ENCODE measurements around the gene L3MBTL4. TPM values are rescaled to one million over a fixed set of nuclear protein-coding genes. Genes with fewer than 3 reads are reported as not detected.

Gene L3MBTL4
- total and polyA plus RNA-seq, 10 of the 15 experiments (the other 5 are each of a cell fraction or from before 2014, with no cell fraction given), result 1.3 to 8.7 (median 3.8) TPM

- Histone ChIP-seq H2AFZ (ENCODE audit: control insufficient read depth, low read depth, low read length) (no peak overlapping the region), H3K9ac (ENCODE audit: control insufficient read depth, insufficient read depth, low read length) (no peak overlapping the region), H3K4me2 (ENCODE audit: control insufficient read depth, insufficient read depth) (no peak overlapping the region), H3K27me3 (replicated peaks in 1 of 2; ENCODE audit: control insufficient read depth in 2 of 2, insufficient read depth in 2 of 2, low read length in 1 of 2) (no peaks in the 10 kb centered on the region), H4K20me1 (ENCODE audit: control insufficient read depth, insufficient read depth) (no peaks in the 10 kb centered on the region), H3K9me3 (replicated peaks; ENCODE audit: control insufficient read depth, insufficient read depth, low read length) (peaks cover 4% of the 10 kb centered on the region; the same call in 2 of the 3 replicates), H3K36me3 (ENCODE audit: control insufficient read depth in 2 of 2, insufficient read depth in 2 of 2, low read length in 1 of 2) (no peaks in the 10 kb centered on the region), H3K79me2 (ENCODE audit: control insufficient read depth, insufficient read depth, low read length) (no peaks in the 10 kb centered on the region), H3K4me3 (no peak overlapping the region), H3K27ac (ENCODE audit: control insufficient read depth, insufficient read depth) (no peak overlapping the region), H3K4me1 (ENCODE audit: control insufficient read depth, insufficient read depth, low read length) (no peaks in the 10 kb centered on the region; the same call in 1 of the 2 replicates)
- ChIA-PET CTCF (no interaction called here), SMC1A (ENCODE audit: uncharacterized antibody, unreplicated experiment) (interaction anchor here (0.6 kb wide), 1 partner anchor 11 kb away, joined by 3 read pairs; no protein-coding TSS in a partner anchor), RAD21 (ENCODE audit: unreplicated experiment) (no interaction called here), POLR2A (no interaction called here)
- in situ Hi-C loops (cut with MboI), result no loop called here
- BruUV-seq (replicated peaks), result no TSS peak
- FAIRE-seq (no peak), DNase-seq (ENCODE audit: low read depth, low spot score) (no peak), ATAC-seq (no peak)
- intact Hi-C loops (cut with micrococcal nuclease; ENCODE audit: unreplicated experiment), result no loop called here
- 0% methylated on average over 1 of the region's 1 CpG for whole genome bisulfite sequencing (ENCODE audit: insufficient coverage, insufficient replicate concordance, low lambda C conversion rate, missing lambda C conversion rate)
- no peak for TF ChIP-seq MXI1 (IDR thresholded peaks at IDR 0.05; ENCODE audit: low read depth, low read length)
- TF ChIP-seq ELK1 (IDR thresholded peaks at IDR 0.05; ENCODE audit: low read depth, low read length), result no peak
- no peak for TF ChIP-seq NFXL1 (IDR thresholded peaks at IDR 0.05; ENCODE audit: borderline replicate concordance)
- TF ChIP-seq, protein P1, sequence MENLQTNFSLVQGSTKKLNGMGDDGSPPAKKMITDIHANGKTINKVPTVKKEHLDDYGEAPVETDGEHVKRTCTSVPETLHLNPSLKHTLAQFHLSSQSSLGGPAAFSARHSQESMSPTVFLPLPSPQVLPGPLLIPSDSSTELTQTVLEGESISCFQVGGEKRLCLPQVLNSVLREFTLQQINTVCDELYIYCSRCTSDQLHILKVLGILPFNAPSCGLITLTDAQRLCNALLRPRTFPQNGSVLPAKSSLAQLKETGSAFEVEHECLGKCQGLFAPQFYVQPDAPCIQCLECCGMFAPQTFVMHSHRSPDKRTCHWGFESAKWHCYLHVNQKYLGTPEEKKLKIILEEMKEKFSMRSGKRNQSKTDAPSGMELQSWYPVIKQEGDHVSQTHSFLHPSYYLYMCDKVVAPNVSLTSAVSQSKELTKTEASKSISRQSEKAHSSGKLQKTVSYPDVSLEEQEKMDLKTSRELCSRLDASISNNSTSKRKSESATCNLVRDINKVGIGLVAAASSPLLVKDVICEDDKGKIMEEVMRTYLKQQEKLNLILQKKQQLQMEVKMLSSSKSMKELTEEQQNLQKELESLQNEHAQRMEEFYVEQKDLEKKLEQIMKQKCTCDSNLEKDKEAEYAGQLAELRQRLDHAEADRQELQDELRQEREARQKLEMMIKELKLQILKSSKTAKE (IDR thresholded peaks at IDR 0.05; ENCODE audit: low read depth, poor library complexity, severe bottlenecking), result no peak
- TF ChIP-seq E4F1 (IDR thresholded peaks at IDR 0.05; ENCODE audit: borderline replicate concordance, partially characterized antibody), result no peak
- TF ChIP-seq FOXK2 (IDR thresholded peaks at IDR 0.05), result no peak
- TF ChIP-seq SPI1 (IDR thresholded peaks at IDR 0.05; ENCODE audit: borderline replicate concordance, insufficient read depth, low read depth, low read length), result no peak
- no peak for TF ChIP-seq USF1 (IDR thresholded peaks at IDR 0.05; ENCODE audit: borderline replicate concordance, extremely low read length, insufficient read depth, low read depth, low read length)
- TF ChIP-seq EED (IDR thresholded peaks at IDR 0.05; ENCODE audit: low read depth), result no peak
- no peak for TF ChIP-seq RAD21 (IDR thresholded peaks at IDR 0.05; ENCODE audit: insufficient read depth, low read depth, low read length)
- no peak for TF ChIP-seq FOXM1 (IDR thresholded peaks at IDR 0.05; ENCODE audit: low read depth, low read length)
- TF ChIP-seq ATF2 (IDR thresholded peaks at IDR 0.05; ENCODE audit: low read length), result no peak
- TF ChIP-seq MTA2 (IDR thresholded peaks at IDR 0.05; ENCODE audit: low read depth), result no peak
Measured at GRCh38 chr18:6119761-6120160, 294.9 kb downstream of the L3MBTL4 start.
